Liver (tissue), 9 donors: ENCODE data around the gene HTR3D. TPM values are rescaled to one million over a fixed set of nuclear protein-coding genes. Genes with fewer than 3 reads are reported as not detected.
"Not testable (repeated sequence)": the region's sequence is repeated elsewhere in the genome, so short reads cannot be mapped to it uniquely, and the experiment has no call there.

Experiments
- DNase-seq: peaks from one replicate; pipeline ENCODE4 v3.0.0-alpha.2; 2017; ENCODE audit warnings: low spot score
- H3K27ac ChIP-seq, 2 donors: one replicate each; pipeline ENCODE4 v1.7.0; 2013; ENCODE audit warnings: inconsistent platforms in 2 of 2, low read length in 2 of 2, control low read depth in 1 of 2, low read depth in 1 of 2, mild to moderate bottlenecking in 1 of 2
- H3K27me3 ChIP-seq, 4 donors: one replicate each; pipeline versions ENCODE4 v1.6.1 to v1.7.0; 2013; ENCODE audit warnings: low read length in 3 of 4, inconsistent platforms in 1 of 4, mild to moderate bottlenecking in 1 of 4, moderate library complexity in 1 of 4; ENCODE audit not compliant: control insufficient read depth in 4 of 4, insufficient read depth in 4 of 4
- H3K36me3 ChIP-seq, 4 donors: one replicate each; pipeline versions ENCODE4 v1.6.1 to v1.7.0; 2013; ENCODE audit warnings: low read length in 3 of 4, mild to moderate bottlenecking in 3 of 4, low read depth in 1 of 4, moderate library complexity in 1 of 4; ENCODE audit not compliant: control insufficient read depth in 4 of 4, insufficient read depth in 3 of 4
- H3K4me1 ChIP-seq, 4 donors: one replicate each; pipeline versions ENCODE4 v1.6.1 to v1.7.0; 2013; ENCODE audit warnings: low read length in 3 of 4, mild to moderate bottlenecking in 3 of 4, moderate library complexity in 1 of 4; ENCODE audit not compliant: control insufficient read depth in 4 of 4, insufficient read depth in 4 of 4
- H3K4me3 ChIP-seq, 3 donors: one replicate each; pipeline versions ENCODE4 v1.6.1 to v1.7.0; 2013; ENCODE audit warnings: low read length in 3 of 3, control low read depth in 1 of 3, low read depth in 1 of 3, mild to moderate bottlenecking in 1 of 3
- H3K9ac ChIP-seq, 2 donors: one replicate each; pipeline ENCODE4 v1.7.0; 2013; ENCODE audit warnings: low read length in 2 of 2, mild to moderate bottlenecking in 2 of 2, moderate library complexity in 2 of 2, control low read depth in 1 of 2, low read depth in 1 of 2
- H3K9me3 ChIP-seq, 4 donors: one replicate each; pipeline versions ENCODE4 v1.6.1 to v1.7.0; 2013; ENCODE audit warnings: low read length in 3 of 4; ENCODE audit not compliant: control insufficient read depth in 4 of 4
- CTCF ChIP-seq: fragments of 150-350 bp; IDR thresholded peaks from 2 replicates; pipeline ENCODE4 v1.5.1; 2017; ENCODE audit warnings: improper control_type of control experiment, low read depth, low read length; ENCODE audit not compliant: missing input control
- EGR1 ChIP-seq, 2 donors: IDR thresholded peaks; 2 replicates each; pipeline ENCODE4 v1.6.1; 2016 to 2018; ENCODE audit warnings: antibody characterized with exemption in 2 of 2, low read depth in 2 of 2
- FOXA1 ChIP-seq: IDR thresholded peaks from 2 replicates; pipeline ENCODE4 v1.6.1; 2016; ENCODE audit warnings: antibody characterized with exemption
- FOXA2 ChIP-seq: IDR thresholded peaks from 2 replicates; pipeline ENCODE4 v1.6.1; 2016; ENCODE audit warnings: antibody characterized with exemption
- GABPA ChIP-seq, 2 donors: IDR thresholded peaks in 1 of 2; conservative IDR thresholded peaks in 1 of 2; 2 replicates each; pipeline ENCODE4 v1.6.1; 2016; ENCODE audit warnings: antibody characterized with exemption in 2 of 2, mild to moderate bottlenecking in 1 of 2, moderate library complexity in 1 of 2
- HNF4A ChIP-seq, 2 donors: conservative IDR thresholded peaks; 2 replicates each; pipeline ENCODE4 v1.6.1; 2016; ENCODE audit warnings: antibody characterized with exemption in 2 of 2, mild to moderate bottlenecking in 2 of 2
- HNF4G ChIP-seq: IDR thresholded peaks from 2 replicates; pipeline ENCODE4 v1.6.1; 2016; ENCODE audit warnings: antibody characterized with exemption
- JUND ChIP-seq, 2 donors: IDR thresholded peaks; 2 replicates each; pipeline ENCODE4 v1.6.1; 2016; ENCODE audit warnings: antibody characterized with exemption in 2 of 2
- MAX ChIP-seq: IDR thresholded peaks from 2 replicates; pipeline ENCODE4 v1.6.1; 2016; ENCODE audit warnings: antibody characterized with exemption
- NR2F2 ChIP-seq: IDR thresholded peaks from 2 replicates; pipeline ENCODE4 v1.6.1; 2016; ENCODE audit warnings: antibody characterized with exemption
- RAD21 ChIP-seq, 2 donors: IDR thresholded peaks; 2 replicates each; pipeline ENCODE4 v1.6.1; 2016; ENCODE audit warnings: antibody characterized with exemption in 2 of 2, mild to moderate bottlenecking in 2 of 2
- REST ChIP-seq: IDR thresholded peaks from 2 replicates; pipeline ENCODE4 v1.6.1; 2016; ENCODE audit warnings: antibody characterized with exemption, mild to moderate bottlenecking
- RXRA ChIP-seq, 2 donors: IDR thresholded peaks; 2 replicates each; pipeline ENCODE4 v1.6.1; 2017 to 2018; ENCODE audit warnings: antibody characterized with exemption in 2 of 2, mild to moderate bottlenecking in 1 of 2
- SP1 ChIP-seq: IDR thresholded peaks from 2 replicates; pipeline ENCODE4 v1.6.1; 2018; ENCODE audit warnings: antibody characterized with exemption, mild to moderate bottlenecking
- TAF1 ChIP-seq: conservative IDR thresholded peaks from 2 replicates; pipeline ENCODE4 v1.6.1; 2016; ENCODE audit warnings: antibody characterized with exemption, mild to moderate bottlenecking
- YY1 ChIP-seq: IDR thresholded peaks from 2 replicates; pipeline ENCODE4 v1.6.1; 2016; ENCODE audit warnings: antibody characterized with exemption, mild to moderate bottlenecking
- WGBS: extraction: QIAGEN DNeasy Blood & Tissue Kit; methylation state at CpG from one replicate; pipeline ENCODE4 v1.1.7; 2013; 5-methylcytosine and 5-hydroxymethylcytosine counted together
- polyA plus RNA-seq, 2 donors: library from polyadenylated mRNA; stranded (reverse) in 1 of 2; unstranded in 1 of 2; fragments of 200-250 nt in 1 of 2; fragments of >200 nt in 1 of 2; fragmentation: Nextera tagmentation in 1 of 2; extraction: Ambion mirVana in 1 of 2; gene quantifications; one replicate each; pipeline versions ENCODE4 v1.2.1 to v1.2.3, GENCODE V29; 2013 to 2015
- total RNA-seq, 2 donors: library from RNA; depleted of rRNA; stranded (reverse); fragments of >200 nt; gene quantifications; one replicate each; pipeline ENCODE4 v1.2.3, GENCODE V29; 2014
- donor health status: healthy.
- donor health status: healthy.
- donor health status: healthy.
- donor health status: healthy.
- donor health status: healthy.

The HTR3D gene
- total and polyA plus RNA-seq, 4 donors, result not detected

DNA sequence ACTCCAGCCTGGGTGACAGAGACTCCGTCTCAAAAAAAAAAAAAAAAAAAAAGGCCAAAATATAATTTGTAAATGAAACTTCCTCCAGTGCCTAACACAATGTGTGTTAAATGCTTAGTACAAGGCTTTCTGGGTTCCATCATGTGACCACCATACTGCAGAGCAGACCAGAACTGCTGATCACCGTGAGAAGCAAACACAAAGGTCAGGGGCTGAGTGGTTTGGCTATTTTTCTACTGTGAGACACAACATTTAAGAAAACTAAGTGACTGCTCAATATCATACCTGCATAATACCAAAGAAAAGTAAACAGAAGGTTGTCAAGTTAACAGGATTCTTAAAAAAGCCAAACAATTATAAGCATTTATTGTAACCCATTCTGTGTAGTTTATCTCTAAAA lies 27.1 kb upstream of the HTR3D start (continued):
- TF ChIP-seq CTCF (no peak), FOXA1 (no peak), NR2F2 (no peak), RXRA (IDR thresholded peaks at IDR 0.05) (no peak), EGR1 (IDR thresholded peaks at IDR 0.05; ENCODE audit: low read depth in 2 of 2) (no peak), TAF1 (no peak), RAD21 (IDR thresholded peaks at IDR 0.05) (no peak)

GRCh38 chr3:184005941-184006507 lies 25.5 kb upstream of the HTR3D start:
- Histone ChIP-seq H3K9me3 (no peaks in the 10 kb centered on the region), H3K4me1 (no peaks in the 10 kb centered on the region), H3K27ac (no peak overlapping the region), H3K9ac (peak overlapping the region in 1 of 2 donors; percentile 26), H3K27me3 (no peaks in the 10 kb centered on the region), H3K36me3 (no peaks in the 10 kb centered on the region), H3K4me3 (no peak overlapping the region)
- no peak for TF ChIP-seq REST
- no peak for TF ChIP-seq CTCF
- TF ChIP-seq GABPA (IDR thresholded peaks at IDR 0.05 in 1 of 2, conservative IDR thresholded peaks at IDR 0.05 in 1 of 2), result no peak
- TF ChIP-seq HNF4G, result no peak
- no peak for TF ChIP-seq TAF1
- no peak for TF ChIP-seq FOXA2
- no peak for TF ChIP-seq FOXA1
- TF ChIP-seq RAD21 (IDR thresholded peaks at IDR 0.05), result no peak
- no peak for TF ChIP-seq SP1
- no peak for TF ChIP-seq EGR1 (IDR thresholded peaks at IDR 0.05; ENCODE audit: low read depth in 2 of 2)
- no peak for TF ChIP-seq NR2F2
- TF ChIP-seq RXRA (IDR thresholded peaks at IDR 0.05), result no peak
- TF ChIP-seq YY1, result no peak
- no peak for TF ChIP-seq JUND (IDR thresholded peaks at IDR 0.05)
- no peak for TF ChIP-seq HNF4A (conservative IDR thresholded peaks at IDR 0.05)
- no peak for TF ChIP-seq MAX
- WGBS, result 64% methylated on average over 11 of the region's 11 CpGs
- peak; percentile 49 for DNase-seq

DNA sequence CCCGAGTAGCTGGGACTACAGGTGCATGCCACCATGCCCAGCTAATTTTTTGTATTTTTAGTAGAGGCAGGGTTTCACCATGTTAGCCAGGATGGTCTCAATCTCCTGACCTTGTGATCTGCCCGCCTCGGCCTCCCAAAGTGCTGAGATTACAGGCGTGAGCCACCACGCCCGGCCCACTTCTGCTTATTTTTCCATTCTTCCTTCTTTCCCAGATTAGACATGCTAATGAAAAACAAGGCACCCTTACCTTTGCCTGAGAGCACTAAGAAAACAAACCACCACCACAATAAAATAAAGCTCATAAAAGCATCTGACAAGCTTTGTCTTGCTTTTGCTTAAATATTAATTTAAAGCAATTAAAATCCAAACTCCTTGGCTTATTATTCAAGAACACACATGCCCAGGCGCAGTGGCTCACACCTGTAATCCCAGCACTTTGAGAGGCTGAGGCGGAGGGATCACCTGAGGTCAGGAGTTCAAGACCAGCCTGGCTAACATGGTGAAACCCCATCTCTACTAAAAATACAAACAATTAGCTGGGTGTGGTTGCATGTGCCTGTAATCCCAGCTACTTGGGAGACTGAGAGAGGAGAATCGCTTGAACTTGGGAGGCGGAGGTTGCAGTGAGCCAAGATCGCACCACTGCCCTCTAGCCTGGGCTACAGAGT lies 24.3 kb upstream of the HTR3D start:
- not testable (repeated sequence) for H3K4me1 ChIP-seq, DNase-seq

More for the DNA sequence above, 24.3 kb upstream of the HTR3D start:
- H3K27ac ChIP-seq, H3K27me3 ChIP-seq, H3K9me3 ChIP-seq, H3K36me3 ChIP-seq, H3K9ac ChIP-seq, H3K4me3 ChIP-seq: not testable (repeated sequence)
- 85% methylated on average over 11 of the region's 11 CpGs for WGBS
